Measurements from ENCODE around the gene DUSP9.

DUSP9 gene

DNA sequence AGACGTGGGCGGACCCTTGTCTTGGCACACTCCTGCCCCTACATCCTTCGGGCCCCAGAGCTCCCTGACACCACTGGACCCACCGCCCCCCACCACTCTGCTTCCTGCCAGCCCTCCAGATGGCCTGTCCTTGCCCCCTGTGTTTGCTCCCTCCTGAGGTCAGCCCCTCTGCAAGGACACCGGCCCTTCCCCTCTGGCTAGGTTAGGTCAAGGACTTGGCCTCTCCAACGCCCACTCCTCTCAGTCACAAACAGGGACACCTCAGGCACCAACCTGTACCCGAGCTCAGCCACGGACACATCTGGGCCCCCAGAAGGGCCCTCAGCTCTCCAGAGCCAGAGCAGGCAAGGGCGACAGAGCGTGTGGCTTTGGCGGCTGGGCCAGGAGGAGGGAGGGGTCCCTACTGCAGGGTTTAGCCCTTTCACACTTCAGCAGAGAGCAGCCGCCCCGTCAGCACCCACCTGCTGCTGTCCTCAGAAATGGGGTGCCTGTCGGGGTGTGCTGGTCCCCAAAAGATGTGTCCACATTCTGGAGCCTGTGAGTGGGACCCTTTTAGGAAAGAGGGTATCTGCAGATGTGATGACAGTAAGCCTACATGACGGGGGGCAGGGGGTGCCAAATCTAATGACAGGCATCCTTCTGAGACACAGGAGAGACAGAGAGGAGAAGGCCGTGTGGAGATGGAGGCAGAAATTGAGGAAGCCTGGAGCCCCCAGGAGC lies 23.5 kb upstream of the DUSP9 start:
- TF ChIP-seq, protein P1, sequence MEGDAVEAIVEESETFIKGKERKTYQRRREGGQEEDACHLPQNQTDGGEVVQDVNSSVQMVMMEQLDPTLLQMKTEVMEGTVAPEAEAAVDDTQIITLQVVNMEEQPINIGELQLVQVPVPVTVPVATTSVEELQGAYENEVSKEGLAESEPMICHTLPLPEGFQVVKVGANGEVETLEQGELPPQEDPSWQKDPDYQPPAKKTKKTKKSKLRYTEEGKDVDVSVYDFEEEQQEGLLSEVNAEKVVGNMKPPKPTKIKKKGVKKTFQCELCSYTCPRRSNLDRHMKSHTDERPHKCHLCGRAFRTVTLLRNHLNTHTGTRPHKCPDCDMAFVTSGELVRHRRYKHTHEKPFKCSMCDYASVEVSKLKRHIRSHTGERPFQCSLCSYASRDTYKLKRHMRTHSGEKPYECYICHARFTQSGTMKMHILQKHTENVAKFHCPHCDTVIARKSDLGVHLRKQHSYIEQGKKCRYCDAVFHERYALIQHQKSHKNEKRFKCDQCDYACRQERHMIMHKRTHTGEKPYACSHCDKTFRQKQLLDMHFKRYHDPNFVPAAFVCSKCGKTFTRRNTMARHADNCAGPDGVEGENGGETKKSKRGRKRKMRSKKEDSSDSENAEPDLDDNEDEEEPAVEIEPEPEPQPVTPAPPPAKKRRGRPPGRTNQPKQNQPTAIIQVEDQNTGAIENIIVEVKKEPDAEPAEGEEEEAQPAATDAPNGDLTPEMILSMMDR (IDR thresholded peaks at IDR 0.05; ENCODE audit: low read depth, low read length) = no peak
- no peak overlapping the region for H3K4me3 ChIP-seq (ENCODE audit: low read depth, low read length)

DNA sequence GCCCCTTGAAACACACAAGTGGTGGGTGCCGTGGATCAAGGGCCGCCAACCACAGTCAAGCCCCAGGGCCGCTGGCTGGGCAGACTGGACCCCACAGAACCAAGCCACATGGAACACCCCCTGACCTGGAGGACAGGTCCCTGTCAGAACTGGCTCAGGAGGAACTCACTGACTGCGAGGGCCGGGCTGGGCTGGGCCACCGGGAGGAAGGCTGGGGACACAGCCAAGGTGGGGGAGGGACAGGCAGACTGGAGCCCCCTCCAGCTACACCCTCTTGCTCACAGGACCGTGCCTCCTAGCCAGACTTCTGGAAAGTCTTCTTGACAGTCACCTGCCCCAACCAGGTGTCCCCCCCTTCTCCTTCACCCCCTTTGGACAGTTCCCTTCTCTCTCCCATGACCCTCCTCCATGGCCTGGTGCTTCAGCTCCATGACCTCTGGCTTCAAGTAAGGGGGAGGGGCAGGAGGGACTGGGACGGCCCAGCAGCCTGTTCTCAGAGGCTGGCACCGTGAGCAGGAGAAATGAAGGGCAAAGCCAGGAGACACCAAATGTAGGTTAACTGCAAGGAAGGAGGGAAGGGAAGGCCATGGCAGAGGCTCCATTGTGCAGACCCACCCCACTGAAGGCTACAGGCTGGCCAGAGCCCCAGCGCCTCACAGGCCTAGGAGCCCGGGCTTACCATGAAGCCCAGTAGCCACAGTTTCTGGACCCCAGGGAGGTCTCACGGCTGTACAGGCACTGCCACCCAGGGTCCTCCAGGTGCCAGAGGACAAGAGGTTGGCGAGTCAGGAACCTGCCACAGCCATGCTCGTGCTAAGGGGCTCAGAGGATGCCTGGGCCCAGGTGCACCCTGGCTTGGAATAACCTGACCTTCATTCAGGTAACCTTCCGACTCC lies 22.6 kb upstream of the DUSP9 start:
- TF ChIP-seq, protein P1 (IDR thresholded peaks at IDR 0.05; ENCODE audit: low read depth, low read length) = no peak
- H3K4me3 ChIP-seq (ENCODE audit: low read depth, low read length) = no peak overlapping the region

DNA sequence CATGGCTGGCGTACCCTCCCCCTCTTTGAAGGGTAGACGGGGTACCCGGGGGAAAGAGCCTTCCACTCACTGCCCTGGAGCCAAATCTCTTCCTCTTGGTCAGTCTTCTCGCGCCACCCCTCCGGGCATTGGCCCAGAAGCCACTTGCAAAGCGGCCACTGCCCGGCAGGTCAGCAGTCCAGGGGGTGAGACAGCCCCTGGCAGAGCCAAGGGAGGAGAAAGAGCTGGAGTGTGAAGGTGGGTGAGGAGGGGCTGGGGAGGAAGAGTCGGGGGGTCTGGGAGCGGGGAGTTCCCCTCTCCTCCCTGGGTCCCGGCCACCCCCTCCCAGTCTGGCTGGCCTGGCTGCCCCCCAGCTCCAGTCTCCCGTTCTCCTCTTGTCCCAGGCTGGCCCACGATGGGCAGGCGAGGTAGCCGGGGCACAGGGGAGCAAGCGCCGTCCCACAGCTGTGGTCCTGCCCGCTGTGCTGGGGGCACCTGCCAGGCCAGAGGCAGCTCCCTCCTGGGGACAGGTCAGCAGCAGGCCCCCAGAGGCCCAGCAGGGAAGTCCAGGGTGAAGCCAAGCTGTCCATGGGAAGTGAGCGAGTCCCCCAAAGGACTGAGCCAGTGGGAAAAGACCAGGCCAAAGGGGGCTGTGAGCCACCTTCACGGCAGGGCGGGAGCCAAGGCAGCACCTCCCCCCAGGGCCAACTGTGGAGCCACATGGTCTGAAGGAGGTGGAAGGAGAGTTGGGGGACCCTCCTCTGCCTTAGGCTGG lies 21.6 kb upstream of the DUSP9 start:
- TF ChIP-seq, protein P1 (IDR thresholded peaks at IDR 0.05; ENCODE audit: low read depth, low read length) = no peak
- no peak overlapping the region for H3K4me3 ChIP-seq (ENCODE audit: low read depth, low read length)

DNA sequence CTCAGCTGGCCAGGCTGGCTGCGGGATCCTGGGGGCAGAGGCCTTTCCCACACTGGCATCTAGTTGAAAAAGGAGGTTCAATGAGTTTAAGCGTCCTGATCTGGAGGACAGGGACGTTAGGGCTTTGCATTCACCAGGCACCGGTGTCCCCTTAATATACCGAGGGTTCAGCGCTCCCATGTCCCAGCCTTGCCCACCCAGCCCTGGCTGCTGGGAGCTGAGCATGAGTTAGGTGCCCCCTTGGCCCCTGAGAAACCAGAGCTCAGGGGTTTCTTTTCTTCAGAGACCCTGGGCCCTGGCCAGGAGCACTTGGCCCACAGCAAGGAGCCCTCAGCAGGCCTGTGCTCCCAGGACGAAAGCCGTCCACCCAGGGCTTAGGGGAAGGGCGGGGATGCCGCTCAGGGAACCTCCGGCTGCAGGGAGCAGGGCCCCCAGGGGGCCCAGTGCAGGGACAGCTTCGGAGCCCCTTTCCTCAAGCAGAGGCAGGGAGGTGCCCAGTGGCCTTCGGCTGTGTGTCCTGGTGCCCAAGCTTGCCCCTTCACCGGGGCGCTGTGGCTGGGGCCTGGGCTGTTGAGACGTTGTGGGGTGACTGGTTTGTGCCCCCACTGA lies 20.9 kb upstream of the DUSP9 start:
- TF ChIP-seq, protein P1 (IDR thresholded peaks at IDR 0.05; ENCODE audit: low read depth, low read length) = no peak

DNA sequence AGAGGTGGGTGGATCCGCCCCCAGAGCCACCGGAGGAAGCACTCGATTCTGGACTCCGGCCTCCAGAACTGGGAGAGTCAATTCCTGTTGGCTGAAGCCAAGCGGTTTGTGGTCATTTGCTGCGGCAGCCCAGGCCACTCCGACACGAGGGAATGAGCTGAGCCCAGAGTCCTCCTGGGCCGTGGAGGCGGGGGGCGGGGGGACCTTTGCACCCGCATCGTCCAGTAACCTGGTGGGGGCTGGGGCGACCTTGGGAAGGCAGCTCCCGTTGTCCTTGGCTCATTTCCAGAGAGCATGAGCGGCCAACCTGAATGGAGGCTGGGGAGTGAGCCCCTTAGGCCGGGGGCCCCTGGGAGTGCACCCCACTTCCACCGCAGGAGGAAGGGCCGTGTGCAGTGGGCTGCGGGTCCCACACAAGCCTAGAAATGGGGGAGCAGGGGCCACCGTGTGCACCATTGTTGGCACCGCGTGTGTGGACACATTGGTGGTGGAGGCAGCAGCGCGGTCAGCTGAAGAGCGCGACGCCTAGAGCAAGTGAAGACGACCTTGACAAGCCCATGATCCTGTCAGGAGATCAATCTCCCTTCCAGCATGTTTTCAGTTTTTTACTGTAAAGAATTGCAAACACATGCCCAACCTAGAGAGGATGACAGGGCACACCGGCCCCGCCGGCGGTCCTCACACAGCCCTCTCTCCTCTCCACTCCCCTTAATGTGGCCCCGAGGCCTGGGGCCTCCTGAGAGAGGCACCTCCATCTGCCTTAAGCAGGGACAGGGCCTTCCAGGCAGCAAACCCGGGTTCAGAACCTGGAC lies 19.9 kb upstream of the DUSP9 start:
- TF ChIP-seq, protein P1 (IDR thresholded peaks at IDR 0.05; ENCODE audit: low read depth, low read length) = no peak
- H3K4me3 ChIP-seq (ENCODE audit: low read depth, low read length) = no peak overlapping the region

More for the DNA sequence above, 20.9 kb upstream of the DUSP9 start:
- no peak overlapping the region for H3K4me3 ChIP-seq (ENCODE audit: low read depth, low read length)

DNA sequence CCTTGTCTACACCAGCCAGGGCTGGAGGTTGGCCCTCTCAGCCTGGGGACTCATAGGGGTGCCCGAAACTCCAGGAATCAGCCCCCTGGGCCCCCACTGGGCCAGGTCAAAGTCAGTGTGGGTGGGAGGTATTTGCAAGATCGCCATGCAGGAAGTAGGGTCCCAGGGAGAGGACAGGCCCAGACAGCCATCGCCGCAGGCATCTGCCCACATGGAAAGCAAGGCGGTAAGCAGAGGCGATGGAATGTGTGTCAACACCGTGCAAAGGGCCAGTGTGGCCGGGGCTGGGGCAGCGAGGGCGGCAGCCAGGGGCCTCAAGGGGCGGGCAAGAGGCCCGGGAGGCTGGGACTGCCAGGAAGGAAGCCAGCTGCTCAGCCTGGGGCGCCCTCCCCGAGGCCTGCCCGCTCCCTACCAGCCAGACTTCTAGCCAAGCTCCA lies 19.3 kb upstream of the DUSP9 start:
- TF ChIP-seq, protein P1 (IDR thresholded peaks at IDR 0.05; ENCODE audit: low read depth, low read length) = no peak

More for the DNA sequence above, 19.3 kb upstream of the DUSP9 start:
- no peak overlapping the region for H3K4me3 ChIP-seq (ENCODE audit: low read depth, low read length)
